DMS153 treated with DMSO at 0.1 percent for 48 hours (cell line): ENCODE data around the gene ZC3H12C.
"Not testable (repeated sequence)": the region's sequence is repeated elsewhere in the genome, so short reads cannot be mapped to it uniquely, and the experiment has no call there.

ENCODE experiments used
- DNase-seq: peaks from one replicate; lab custom pipeline; 2025; ENCODE audit not compliant: unreplicated experiment; lab: John Stamatoyannopoulos, UW

Gene ZC3H12C

DNA sequence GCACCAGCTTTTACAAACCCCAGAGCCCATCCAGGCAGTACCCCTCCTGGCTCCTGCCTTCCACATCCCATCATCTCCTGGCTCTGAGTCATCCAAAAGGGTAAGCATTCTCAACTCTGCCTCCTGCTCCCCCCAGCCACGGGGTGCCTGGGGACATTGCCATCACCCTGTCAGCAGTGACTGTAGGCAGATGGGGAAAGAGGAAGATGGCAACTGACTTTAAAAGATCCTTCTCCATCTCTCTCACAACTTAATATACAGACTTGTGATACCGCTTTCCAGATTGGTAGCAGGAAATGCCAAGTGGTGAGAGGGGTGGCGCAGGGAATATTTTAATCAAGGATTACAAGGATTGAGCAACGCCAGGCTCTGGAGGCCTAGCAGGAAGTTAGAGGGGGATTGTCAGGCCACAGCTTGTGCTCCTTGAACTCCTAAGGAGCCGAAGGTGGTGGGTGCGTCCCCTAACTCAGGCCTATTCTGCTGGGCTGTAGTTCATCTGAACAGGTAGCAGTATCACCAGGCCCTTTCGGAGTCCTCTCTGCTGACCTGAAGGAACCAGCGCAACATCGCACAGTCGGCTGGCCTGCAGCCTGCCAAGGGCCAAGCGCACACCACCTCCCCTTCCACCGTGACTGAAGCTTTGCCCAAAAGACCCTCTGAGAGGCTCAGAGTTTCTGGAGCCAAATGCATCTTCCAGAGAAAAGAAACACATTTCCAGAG is 83.3 kb downstream of the ZC3H12C start:
- DNase-seq = no peak

DNA sequence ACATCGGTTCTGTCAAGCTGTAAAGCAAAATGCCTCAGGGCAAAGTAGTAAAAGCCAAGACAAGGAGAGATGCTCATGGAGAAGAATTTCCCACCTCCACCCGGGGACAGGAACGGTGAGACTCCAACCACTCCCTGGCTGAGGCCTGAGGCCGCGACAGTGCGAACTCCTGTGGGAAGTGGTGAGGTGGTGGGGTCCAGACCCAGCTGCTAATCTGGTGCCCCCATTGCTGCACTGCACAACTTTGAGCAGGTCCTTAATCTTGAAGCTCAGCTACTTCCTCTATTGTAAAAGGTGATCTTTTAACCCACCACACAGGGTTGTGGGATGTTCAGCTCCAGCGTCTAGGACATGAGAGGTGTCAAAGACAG is 83.9 kb downstream of the ZC3H12C start:
- DNase-seq = no peak

DNA sequence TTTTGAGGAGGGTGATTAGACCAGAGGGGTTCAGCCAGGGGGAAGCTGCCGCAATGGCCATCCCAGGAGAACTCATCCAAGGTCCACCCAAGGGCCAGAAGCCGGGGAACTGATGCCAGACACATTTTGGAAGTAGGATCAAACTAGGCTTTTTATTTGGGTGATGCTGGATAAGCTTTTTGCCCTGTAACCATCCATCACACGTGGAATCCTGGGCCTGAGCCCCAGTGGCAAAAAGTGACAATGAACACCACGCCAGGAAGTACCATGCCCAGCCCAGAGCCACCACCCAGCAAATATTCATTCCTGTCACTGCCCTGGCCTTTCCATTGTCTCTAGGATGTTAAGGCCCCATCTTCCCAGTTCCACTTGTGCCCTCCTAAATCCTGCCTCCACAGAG is 85.9 kb downstream of the ZC3H12C start:
- no peak for DNase-seq

DNA sequence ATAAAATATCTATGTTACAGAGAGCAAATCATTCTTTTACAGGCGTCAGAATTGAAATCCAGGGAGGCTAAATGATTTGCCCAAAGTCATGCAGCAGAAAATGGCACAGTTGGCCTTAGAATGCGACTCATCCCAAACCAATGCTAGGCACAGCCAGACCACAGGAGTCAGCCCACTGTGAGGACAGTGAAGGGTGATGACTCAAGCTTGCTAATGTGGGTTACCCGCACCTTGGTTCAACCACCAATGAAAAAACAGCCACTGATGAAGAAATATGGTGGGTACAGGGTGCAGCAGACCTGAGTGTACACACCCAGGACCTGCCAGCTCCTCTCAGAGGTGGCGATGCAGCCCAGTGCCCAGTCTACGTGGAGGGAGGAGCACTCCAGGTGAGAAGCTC is 89.7 kb downstream of the ZC3H12C start:
- DNase-seq = no peak

DNA sequence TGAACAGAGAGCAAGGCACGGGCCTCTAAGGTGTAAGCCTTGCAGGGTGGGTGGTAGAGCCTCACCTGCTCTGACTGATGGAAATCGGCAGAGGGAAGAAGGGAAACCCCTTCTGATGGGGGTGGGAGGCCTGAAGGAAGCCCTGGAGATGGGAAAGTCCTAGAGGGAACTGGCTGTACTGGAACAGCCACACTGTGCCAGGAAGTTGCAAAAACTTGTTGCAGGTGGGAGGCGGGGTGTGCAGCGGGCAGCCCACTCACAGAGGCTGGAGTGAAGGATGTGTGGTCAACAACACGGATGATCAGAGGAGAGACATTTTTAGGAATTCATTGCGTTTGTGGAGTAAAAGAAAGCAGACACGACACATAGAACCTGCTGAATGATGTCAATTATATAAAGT is 91.3 kb downstream of the ZC3H12C start:
- DNase-seq = no peak

DNA sequence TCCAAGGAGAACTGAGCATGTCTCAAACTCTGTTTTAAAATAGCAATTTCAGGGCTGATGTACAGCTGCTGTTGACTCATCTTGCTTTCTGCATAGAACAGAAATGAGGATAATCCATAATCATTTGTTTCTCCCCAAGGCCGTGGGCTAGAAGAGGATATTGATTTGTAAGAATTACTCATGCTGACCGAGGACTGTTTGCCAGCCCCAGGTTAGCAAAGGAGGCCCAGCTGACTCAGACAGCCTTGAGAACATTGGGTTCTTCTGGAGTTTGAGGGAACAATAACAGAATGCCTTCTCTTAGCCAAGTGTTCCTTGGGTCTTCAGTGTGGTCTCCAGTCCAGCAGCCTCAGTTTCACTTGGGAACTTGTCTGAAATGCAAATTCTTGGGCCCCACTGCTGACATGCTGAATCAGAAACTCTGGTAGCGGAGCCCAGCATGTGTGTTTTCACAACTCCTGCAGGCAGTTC is 92.0 kb downstream of the ZC3H12C start:
- DNase-seq = no peak

DNA sequence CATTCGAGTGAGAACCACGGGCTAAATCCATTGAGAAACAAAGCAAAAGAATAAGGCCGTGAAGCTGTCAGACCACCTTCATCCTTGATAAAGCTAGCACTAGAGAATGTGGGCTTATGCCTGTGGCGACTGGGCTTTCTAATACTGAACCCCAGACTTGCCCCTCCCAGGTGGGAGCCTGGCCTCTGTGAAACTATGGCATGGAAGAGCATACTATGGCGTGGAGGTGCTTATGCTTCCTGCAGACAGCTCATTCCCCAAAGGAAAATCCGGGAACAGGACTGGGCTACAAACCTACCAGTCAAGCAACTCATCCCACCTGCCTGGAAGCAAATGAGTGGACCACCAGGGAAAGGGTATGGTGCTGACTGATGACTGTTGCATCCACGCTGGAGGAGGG is 92.4 kb downstream of the ZC3H12C start:
- DNase-seq = no peak

DNA sequence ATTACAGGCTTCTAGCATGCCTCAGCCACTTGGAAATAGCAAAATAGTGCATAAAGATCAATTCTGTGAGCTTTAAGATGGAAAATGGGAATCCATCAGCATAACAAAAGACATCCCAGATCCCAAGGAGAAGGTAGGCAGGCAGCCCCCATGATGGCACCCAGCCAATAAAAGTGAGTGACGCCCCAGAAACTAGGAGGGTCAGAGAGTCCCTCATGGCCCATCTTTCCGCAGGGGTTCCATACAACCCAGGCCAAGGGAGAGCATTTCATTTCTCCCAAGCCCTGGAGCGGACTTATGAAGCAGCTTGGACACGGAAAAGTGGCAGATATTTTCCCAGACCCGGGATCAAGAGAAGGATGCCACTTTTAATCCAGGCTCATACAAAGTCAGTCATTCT is 93.3 kb downstream of the ZC3H12C start:
- no peak for DNase-seq

DNA sequence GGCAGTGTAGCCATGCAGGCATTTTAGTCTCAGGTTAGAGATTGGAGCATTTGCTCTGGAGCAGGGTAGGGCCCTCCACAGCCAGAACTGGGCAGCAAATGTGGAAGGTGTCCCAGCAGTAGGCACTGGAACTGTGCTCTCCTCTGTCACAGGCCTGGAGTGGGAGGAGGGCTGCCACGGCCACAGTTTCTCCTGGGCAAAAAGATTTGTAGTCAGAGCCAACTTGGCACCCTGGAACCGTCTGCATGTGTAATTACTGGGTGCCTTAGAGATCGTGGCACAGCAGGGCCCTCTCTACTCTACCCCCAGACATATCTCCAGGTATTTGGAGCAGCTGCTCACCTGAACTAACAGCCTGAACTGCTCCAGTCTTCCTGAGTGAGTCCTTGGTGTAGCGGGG is 93.7 kb downstream of the ZC3H12C start:
- DNase-seq = no peak

DNA sequence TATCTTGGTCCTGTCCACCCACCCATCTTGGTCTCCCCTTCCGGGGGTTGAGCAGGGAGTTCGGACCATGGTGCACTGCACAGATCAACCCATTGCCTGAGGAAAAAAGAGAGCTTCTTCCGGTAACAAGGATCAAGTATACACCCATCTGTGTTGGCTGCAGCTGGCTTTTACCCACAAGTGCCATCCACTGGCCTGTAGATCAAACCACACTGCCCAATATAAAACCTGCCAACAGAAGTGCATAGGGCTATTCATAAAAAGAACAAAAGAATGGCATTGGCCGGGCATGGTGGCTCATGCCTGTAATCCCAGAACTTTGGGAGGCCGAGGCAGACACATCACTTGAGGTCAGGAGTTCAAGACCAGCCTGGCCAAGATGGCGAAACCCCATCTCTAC is 94.5 kb downstream of the ZC3H12C start:
- no peak for DNase-seq

DNA sequence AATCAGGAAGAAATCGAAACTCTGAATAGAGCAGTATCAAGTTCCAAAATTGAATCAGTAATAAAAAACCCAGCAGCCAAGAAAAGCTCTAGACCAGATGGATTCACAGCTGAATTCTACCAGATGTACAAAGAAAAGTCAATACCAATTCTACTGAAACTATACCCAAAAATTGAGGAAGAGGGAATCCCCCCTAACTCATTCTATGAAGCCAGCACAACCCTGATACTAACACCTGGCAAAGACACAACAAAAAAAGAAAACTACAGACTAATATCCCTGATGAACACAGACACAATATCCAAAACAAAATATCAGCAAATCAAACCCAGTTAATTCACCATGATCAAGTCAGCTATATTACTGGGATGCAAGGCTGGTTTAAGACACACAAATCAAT is 97.7 kb downstream of the ZC3H12C start:
- DNase-seq = no peak

DNA sequence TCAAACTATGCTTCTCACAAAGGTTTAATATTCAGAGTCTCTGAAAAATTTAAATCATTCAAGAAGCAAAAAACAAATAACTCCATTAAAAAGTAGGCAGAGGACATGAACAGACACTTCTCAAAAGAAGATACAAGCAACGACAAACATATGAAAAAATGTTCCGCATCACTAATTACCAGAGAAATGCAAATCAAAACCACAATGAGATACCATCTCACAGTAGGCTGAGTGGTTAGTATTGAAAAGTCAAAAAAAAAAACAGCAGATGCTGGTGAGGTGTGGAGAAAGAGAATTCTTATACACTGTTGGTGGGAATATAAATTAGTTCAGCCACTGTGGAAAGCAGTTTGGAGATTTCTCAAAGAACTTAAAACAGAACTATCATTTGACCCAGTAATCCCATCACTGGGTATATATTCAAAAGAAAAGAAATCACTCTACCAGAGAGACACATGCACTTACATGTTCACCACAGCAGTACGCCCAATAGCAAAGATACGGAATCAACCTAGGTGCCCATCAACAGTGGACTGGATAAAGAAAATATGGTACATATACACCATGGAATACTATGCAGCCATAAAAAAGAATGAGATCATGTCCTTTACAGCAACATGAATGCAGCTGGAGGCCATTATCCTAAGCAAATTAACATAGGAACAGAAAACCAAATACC is 99.6 kb downstream of the ZC3H12C start:
- not testable (repeated sequence) for DNase-seq

DNA sequence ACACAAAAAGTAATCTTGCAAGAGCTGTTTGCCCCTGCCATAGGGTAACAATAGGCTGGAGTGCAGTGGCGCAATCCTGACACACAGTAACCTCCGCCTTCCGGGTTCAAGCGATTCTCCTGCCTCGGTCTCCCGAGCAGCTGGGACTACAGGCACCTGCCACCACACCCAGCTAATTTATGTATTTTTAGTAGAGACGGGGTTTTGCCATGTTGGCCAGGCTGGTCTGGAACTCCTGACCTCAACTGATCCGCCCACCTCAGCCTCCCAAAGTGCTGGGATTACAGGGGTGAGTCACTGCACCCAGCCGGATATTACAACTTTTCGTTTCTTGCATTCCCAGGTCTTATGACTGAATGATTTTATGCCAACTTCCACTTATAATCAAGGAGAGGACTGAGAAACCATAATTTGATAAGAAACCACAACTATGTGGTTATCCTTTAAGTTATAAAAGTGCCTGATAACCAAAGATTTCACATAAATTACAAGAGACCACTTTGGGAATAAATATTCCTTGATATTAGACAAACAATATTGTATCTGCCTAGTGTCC is 101.1 kb downstream of the ZC3H12C start:
- DNase-seq = not testable (repeated sequence)

DNA sequence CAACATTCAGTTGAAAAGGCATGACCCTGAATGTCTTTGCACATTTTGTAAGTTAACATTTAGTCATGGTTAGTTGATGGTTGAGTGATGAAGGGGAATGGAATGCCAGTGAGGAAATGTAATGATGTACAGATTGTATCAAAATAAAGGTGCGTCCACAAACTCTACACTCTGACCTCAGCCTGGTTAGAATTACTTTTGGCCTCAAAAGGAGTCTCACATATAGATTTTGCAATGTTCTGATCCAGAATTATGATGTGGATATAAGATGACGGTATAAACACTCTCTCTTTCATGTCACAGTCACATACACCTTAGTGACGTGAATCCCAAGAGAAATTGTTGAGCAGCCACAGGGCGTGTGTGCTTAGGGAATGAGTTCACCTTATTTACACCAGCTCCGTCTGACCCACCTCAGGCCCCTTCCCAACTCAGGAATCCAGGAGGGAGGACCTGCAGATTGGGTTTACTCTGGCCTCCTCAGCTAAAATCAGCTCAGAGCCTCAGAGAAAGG is 103.1 kb downstream of the ZC3H12C start:
- no peak for DNase-seq

DNA sequence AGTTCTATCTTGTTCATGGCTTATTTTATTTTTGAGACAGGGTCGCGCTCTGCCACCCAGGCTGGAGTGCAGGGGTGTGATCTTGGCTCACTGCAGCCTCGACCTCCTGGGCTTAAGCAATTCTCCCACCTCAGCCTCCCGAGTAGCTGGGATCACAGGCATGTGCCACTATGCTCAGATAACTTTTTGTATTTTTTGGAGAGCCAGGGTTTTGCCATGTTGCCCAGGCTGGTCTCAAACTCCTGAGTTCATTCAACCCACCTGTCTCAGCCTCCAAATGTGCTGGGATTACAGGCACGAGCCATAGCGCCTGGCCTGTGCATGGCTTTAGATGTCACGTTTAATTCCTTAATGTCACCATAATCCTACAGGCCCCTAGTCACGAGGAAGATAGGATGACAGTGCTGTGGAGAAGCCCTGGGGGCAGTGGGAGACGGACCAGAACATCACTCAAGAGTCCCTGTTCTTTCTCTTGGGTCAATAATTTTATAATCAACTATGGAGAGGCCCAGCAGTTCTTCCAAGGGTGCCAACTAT is 103.8 kb downstream of the ZC3H12C start:
- no peak for DNase-seq

DNA sequence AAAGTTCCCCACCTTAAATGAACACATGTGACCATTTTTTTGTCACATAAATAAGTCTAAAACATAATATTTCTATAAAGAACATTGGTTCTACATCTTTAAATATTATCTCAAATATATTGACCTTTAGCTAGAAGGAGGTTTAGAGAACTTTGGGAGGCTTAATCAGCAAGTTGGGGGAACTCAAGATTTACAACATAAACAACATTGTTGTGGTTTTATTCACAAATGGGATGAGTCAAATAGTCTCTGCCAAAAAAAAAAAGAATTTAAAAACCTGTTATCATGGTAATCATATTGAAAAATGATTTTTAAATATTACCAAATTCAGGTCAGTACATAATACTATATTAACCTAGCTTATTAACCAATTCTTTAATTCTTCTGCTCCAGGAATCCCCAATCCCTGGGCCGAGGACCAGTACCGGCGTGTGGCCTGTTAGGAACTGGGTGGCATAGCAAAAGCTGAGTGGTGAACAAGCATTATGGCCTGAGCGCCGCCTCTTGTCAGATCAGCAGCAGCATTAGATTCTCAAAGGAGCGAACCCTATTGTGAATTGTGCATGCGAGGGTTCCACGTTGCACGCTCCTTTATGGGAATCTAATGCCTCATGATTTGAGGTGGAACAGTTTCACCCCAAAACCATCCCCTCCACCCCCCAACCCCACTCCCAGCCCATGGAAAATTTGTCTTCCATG is 105.0 kb downstream of the ZC3H12C start:
- DNase-seq = no peak

DNA sequence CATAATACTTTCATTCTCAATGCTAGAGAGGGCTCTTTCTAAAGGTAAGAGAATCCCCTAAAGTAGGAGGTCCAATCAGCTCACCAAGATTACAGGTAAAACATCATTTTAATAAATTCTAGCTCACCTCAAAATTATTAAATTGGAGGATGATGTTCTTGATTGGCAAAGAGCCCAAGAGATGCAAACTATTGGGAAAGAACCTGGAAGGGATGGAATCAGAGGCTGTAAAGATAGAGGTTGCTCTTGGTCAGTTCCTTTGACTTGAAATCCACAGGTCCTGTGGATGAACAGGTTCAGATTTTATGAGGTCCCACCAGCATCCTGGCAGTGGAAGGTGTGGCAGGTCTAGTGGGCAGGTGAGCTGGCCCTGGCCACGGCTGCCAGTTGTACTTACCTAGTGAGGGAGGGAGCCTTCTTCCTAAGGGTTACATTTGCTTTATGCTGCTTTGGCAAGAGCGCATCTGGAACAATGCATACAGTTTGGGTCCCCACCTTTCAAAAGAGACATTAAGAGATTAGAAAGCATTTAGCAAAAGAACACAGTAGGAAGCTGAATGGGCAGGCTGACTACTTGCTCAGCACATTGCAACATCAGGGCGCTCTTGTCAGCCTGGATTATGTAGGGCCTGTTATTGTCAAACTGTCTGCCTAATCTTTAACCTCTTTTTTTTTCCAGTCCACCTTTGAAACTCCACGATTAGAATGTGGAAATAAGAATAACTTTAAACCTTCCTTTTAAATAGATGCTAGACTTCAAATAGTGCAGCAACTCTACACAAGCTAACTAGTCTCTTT is 106.2 kb downstream of the ZC3H12C start:
- DNase-seq = no peak

DNA sequence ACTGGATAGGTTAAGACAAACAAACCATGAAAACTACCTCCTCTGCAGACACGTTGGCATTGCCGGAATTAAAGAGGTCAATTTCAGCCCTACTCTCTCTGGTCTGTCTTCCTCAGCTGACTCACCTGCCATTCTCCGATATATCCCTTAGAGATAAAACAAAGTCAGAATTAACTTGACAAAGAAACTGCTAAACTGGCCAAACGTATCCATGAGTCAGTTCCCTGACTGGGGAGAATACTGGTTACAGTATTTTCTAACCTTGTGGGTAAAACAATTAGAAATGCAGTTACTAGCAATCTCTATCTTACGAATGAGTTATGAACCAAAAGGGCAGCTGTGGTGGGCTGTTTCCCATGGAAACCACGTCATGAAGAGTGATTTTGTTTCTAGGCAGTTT is 107.0 kb downstream of the ZC3H12C start:
- no peak for DNase-seq

DNA sequence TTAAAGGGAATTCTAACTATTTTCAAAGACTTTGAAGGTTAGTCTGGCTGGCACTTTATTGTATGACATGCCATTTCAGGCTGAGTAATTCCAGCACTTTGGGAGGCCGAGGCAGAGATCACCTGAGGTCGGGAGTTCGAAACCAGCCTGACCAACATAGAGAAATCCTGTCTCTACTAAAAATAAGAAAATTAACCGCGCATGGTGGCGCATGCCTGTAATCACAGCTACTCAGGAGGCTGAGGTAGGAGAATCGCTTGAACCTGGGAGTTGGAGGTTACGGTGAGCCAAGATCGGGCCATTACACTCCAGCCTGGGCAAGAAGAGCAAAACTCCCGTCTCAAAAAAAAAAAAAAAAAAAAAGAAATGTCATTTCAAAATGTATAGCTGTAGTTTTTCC is 107.6 kb downstream of the ZC3H12C start:
- no peak for DNase-seq

DNA sequence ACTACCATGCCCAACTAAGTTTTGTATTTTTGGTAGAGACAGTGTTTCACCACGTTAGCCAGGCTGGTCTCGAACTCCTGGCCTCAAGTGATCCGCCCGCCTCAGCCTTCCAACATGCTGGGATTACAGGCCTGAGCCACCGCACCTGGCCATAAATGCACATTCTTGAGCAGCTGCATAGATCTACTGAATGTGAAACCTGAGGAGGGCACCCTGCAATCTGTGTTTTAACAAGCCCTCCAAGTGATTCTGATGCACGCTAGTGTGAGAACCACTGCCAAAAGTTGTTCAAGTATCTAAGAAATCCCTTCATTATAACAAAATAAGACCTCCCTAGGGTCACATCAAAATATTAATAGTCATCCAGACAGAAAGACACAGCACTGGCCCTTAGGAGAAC is 113.9 kb downstream of the ZC3H12C start:
- DNase-seq = no peak
